Fibroblast of mammary gland (primary cell): ENCODE results near the gene MRPS11.

ENCODE experiments used
- DNase-seq: peaks from one replicate; pipeline ENCODE4 v3.0.0-alpha.2; 2010; ENCODE audit warnings: low read depth
- H3K4me3 ChIP-seq: 2 replicates; pipeline ENCODE4 v1.5.1; 2011; ENCODE audit warnings: low read depth, mild to moderate bottlenecking, low read length, moderate library complexity; ENCODE audit not compliant: control insufficient read depth
- TF ChIP-seq, protein P1 (sequence below): conservative IDR thresholded peaks from 2 replicates; pipeline ENCODE4 v1.5.1; 2011; ENCODE audit warnings: low read depth, low read length, inconsistent platforms; ENCODE audit not compliant: control insufficient read depth, insufficient read depth

The MRPS11 gene

DNA sequence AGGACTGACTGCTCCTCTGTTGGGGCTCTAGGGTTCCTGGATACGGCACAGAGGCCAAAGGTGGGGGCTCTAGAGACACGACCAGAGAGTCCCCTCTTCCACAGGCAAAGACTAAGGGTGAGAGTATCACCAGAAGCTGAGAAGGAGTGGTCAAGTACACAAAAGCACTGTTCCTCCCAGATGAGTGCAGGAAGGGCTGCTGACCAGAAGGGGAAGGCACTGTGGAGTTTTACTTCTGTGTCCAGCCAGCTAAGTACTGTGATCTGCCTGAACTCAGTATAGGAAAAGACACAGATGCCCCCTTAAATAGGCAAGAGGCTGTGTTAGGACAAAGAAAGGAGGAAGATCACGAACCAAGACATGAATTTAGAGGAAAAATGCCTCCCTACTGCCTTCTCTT, 11.7 kb downstream of the MRPS11 start:
- no peak for DNase-seq
- TF ChIP-seq, protein P1, sequence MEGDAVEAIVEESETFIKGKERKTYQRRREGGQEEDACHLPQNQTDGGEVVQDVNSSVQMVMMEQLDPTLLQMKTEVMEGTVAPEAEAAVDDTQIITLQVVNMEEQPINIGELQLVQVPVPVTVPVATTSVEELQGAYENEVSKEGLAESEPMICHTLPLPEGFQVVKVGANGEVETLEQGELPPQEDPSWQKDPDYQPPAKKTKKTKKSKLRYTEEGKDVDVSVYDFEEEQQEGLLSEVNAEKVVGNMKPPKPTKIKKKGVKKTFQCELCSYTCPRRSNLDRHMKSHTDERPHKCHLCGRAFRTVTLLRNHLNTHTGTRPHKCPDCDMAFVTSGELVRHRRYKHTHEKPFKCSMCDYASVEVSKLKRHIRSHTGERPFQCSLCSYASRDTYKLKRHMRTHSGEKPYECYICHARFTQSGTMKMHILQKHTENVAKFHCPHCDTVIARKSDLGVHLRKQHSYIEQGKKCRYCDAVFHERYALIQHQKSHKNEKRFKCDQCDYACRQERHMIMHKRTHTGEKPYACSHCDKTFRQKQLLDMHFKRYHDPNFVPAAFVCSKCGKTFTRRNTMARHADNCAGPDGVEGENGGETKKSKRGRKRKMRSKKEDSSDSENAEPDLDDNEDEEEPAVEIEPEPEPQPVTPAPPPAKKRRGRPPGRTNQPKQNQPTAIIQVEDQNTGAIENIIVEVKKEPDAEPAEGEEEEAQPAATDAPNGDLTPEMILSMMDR = no peak
- no peak overlapping the region for H3K4me3 ChIP-seq

DNA sequence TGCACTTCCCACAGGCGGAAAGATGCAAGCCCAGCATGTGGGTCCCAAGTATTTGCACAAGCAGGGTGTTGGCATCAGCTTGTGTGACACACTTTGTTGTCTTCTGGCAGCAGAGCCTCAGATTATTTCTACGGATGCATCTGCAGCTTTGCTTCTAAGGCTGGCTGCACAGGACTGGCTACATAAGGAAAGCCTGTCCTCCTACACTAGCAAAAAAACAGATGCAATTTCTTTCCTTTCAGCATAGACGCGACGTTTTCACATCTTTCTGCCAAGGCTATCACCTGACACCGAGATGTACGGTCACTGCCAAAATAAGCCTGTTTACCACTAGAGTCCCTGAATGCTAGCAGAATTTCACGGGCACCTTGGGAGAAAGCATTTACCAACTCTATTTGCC, 13.5 kb downstream of the MRPS11 start:
- TF ChIP-seq, protein P1 = no peak
- no peak for DNase-seq
- no peak overlapping the region for H3K4me3 ChIP-seq

DNA sequence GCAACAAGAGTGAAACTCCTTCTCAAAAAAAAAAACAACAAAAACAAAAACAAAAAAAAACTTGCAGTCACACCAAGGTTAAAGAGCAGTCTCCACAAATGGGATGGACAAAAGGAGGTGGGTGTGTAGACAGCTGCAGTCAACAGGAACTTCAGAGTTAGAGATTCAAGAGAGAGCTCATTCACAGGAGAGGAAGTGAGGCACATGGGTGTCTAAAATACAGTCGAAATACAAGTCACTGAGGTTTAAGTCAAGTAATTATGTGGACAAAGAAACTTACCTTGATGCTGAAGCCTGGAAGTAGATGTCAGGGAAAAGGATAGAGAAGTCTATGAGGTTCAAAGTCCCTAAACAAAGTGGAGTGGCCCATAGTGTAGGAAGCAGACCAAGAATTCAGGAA, 14.8 kb downstream of the MRPS11 start:
- TF ChIP-seq, protein P1 = no peak
- DNase-seq = no peak
- H3K4me3 ChIP-seq = no peak overlapping the region

DNA sequence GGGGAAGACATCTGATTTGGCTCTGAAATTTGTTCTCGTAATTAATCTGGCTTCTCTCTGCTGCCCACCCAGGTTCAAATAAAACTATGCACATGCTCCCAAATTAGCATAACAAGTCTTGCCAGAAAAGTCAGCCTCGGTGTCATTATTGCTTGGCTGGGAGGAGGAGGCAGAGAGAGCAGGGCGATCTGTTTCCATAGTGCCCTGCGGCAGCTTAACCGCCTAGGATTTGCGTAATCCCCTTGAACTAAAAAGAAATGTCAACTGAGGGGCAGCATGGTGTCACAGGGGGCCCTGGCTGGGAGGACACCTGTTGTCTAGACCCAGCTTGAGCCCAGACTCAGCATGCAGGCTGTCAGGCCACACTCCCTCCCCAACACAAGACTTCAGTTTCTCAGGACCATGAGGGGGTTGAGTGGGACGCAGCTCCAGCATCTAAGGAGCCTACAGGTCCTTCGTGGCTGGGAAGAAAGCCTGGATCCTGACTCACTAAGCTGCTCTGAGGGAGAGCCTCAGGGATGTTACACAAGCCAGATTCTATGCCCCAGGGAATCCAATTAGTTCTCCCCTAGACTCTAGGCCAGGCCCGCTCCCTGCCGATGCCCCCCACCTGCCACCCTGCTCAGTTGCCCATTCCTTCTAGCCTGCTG, 17.3 kb downstream of the MRPS11 start:
- DNase-seq = peak; percentile 52
- H3K4me3 ChIP-seq = no peak overlapping the region
- TF ChIP-seq, protein P1 = no peak

DNA sequence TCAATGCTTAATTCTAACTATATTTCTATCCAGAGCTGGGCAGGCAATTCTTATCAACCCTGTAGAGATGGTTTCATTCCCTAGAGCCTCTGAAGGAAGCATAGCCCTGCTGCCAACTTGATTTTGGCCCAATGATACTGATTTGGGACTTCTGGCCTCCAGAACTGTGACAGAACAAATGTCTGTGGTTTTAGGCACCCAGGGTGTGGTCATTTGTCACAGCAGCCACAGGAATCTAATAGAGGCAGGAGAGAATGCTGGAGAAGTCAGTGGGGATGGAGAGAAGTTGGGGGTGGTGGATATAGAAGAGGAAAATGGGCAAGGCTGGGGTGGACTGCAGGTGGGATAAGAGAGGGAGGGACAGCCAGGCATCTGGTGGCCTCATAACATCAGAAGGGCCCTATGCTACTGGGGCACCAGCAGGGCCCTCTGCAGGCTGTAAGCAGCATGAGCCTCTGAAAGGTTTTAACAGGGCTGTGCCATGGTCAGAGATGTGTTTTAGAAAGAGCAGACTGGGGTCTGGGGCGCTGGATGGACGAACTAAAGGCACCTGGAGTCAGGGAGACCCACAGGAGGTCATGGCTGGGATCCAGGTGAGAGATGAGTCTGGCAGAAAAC, 19.8 kb downstream of the MRPS11 start:
- DNase-seq = no peak
- TF ChIP-seq, protein P1 = no peak
- no peak overlapping the region for H3K4me3 ChIP-seq

DNA sequence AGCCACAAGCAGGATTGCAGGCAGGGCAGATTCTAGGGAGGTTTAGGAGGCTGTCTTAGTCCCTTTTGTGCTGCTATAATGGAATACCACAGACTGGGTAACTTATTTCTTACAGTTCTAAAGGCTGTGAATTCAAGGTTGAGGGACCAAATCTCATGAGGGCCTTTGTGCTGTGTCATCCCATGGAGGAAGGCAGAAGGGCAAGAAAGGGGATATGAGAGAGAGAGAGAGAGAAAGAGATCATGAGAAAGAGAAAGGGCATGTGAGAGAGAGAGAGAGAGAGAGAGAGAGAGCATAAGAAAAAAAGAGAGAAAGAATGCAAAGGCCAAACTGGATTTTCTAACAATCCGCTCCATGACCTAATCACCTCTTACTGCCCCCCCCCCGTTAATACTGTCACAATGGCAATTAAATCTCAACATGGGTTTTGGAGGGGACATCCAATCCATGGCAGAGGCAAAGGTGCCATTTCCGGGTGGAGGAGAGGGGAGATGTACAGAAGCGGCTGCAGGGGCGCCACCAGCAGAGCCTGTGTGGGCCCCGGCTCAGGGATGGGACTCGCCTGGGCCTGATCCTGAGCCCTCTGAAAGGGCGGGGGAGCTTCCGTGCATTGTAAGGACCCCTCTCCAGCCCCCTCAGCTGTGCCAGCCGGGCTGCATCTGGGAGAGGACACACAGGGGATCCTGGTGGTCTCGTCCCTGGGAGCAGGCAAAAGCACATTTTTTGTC, 20.5 kb downstream of the MRPS11 start:
- TF ChIP-seq, protein P1 = no peak

More for the DNA sequence above, 20.5 kb downstream of the MRPS11 start:
- no peak for DNase-seq
- H3K4me3 ChIP-seq = no peak overlapping the region
